Stimulated activated CD8-positive, alpha-beta memory T cell treated with anti-CD3 and anti-CD28 coated beads, Interleukin-12 subunit alpha, Interleukin-12 subunit beta, amount 100 ng/mL, for 1 hour (primary cell): ENCODE data around the gene SPRR2A.
"Not testable (repeated sequence)": the region's sequence is repeated elsewhere in the genome, so short reads cannot be mapped to it uniquely, and the experiment has no call there.

Experiments
- DNase-seq: peaks from one replicate; pipeline ENCODE4 v3.0.0-alpha.2; 2020; ENCODE audit warnings: low read depth

Gene SPRR2A

DNA sequence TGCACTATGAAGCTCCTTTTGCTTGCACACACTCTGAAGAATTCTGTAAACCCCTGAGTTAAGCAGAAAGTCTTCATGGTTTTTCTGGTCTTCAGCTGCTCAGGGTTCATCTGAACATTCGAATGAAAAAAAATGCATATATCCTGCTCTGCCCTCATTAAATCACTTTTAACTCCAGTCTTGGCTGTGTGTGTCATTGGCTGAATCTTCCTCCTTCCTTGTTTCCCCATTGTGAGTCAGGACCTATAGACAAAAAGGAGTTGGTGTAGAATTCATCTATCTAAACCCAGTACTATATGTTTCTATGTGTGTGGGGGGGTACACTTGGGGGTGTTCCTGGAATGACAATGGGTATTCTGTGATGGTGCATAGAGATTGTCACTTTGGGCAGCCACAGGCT is 32.9 kb downstream of the SPRR2A start:
- no peak for DNase-seq

GRCh38 chr1:153023109-153023508 is 34.2 kb downstream of the SPRR2A start:
- DNase-seq = no peak

- DNase-seq = not testable (repeated sequence)
Measured at GRCh38 chr1:153022340-153022739, 35.0 kb downstream of the SPRR2A start.

DNA sequence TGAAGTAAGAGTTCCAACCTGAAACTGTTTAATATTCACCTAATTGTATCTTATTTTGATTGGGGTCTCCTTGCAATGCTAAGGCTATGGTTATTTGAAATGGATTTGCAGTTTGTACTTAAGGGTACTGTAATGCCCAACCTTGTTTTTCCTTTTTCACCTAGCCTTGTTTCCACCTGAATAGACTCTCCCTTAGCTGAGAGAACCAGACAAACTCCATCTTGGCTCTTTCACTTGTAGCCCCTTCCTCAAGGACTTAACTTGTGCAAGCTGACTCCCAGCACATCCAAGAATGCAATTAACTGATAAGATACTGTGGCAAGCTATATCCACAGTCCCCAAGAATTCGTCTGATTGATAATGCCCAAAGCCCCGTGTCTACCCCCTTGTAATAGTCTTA is 35.5 kb downstream of the SPRR2A start:
- DNase-seq = not testable (repeated sequence)

GRCh38 chr1:153011235-153011758 is 46.0 kb downstream of the SPRR2A start:
- not testable (repeated sequence) for DNase-seq
